Epithelial cell of esophagus (primary cell): ENCODE data around the gene AEBP1.

ENCODE experiments used
- DNase-seq: peaks from one replicate; pipeline ENCODE4 v3.0.0; 2010; ENCODE audit warnings: low read depth
- H3K4me3 ChIP-seq: 2 replicates; pipeline ENCODE4 v1.5.1; 2011; ENCODE audit warnings: mild to moderate bottlenecking, low read length, control low read depth
- TF ChIP-seq, protein P1 (sequence below): IDR thresholded peaks from 2 replicates; pipeline ENCODE4 v1.5.1; 2011; ENCODE audit warnings: low read depth, mild to moderate bottlenecking, low read length, control low read depth, inconsistent platforms; ENCODE audit not compliant: insufficient read depth; ENCODE audit errors: missing control alignments

The AEBP1 gene

DNA sequence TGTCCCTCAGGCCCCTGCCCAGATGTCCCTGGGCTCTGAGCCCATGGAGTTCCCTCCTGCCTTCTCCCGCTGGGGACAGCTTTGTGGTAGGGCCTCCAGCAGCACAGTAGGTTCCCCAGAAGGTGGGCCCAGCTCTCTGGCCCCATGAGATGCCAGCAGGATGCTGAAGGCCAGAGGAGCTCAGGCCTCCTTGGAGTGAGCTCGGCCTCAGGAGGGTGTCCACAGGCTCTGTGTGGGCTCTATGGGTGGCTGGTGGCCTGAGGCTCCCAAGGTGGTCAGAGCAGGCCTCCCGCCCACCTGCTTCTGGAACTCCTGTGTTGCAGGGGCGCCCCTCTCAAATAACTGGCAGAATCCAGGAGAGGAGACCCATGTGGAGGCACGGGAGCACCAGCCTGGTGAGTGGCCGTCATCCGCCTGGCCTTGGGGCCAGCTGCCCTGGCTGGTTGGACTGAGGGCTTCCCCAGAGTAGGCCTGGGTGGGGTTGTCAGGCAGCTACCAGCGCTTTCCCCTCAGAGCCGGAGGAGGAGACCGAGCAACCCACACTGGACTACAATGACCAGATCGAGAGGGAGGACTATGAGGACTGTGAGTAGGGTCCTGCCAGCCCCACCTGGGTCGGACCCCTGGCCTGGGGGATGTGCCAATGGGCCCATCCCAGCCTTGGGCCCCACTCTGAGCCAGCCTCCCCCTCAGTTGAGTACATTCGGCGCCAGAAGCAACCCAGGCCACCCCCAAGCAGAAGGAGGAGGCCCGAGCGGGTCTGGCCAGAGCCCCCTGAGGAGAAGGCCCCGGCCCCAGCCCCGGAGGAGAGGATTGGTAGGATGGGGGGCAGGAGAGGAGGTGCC is 3.2 kb downstream of the AEBP1 start:
- no peak for DNase-seq
- no peak overlapping the region for H3K4me3 ChIP-seq
- TF ChIP-seq, protein P1, sequence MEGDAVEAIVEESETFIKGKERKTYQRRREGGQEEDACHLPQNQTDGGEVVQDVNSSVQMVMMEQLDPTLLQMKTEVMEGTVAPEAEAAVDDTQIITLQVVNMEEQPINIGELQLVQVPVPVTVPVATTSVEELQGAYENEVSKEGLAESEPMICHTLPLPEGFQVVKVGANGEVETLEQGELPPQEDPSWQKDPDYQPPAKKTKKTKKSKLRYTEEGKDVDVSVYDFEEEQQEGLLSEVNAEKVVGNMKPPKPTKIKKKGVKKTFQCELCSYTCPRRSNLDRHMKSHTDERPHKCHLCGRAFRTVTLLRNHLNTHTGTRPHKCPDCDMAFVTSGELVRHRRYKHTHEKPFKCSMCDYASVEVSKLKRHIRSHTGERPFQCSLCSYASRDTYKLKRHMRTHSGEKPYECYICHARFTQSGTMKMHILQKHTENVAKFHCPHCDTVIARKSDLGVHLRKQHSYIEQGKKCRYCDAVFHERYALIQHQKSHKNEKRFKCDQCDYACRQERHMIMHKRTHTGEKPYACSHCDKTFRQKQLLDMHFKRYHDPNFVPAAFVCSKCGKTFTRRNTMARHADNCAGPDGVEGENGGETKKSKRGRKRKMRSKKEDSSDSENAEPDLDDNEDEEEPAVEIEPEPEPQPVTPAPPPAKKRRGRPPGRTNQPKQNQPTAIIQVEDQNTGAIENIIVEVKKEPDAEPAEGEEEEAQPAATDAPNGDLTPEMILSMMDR, result no peak

DNA sequence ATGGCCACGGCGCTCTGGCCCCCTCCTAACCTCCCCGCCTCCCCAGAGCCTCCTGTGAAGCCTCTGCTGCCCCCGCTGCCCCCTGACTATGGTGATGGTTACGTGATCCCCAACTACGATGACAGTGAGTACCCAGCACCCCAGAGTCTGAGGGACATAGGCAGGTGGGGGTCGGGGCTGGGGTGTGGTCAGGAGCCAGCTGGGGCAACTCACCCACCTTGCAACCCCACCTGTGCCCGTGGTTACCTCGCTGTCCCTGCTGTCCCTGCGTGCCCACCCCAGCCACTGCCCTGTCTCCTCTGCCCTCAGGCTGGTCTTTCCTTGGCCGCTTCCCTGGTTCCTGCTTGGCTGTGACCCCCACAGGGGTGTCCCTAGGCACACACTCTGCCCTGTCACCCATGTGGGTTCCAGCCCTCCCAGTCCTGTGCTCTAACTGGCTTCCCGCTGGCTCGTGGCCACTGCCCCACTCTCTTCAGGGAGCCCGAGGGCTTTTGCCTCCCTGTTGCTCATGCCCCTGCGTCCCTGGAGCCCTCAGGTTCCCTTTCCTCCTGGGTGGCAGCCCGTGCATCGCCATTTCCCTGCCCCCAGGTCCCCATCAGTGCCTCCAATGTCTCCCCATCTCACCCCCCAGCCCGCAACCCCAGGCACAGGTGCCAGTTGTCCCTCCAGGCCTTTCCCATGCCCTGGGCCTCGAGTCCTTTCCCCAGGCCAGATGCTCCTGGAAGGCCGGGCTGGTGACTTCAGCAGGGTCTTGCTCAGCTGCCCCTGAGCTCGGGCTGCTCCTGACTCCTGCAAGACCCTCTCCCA is 4.0 kb downstream of the AEBP1 start:
- no peak for DNase-seq
- no peak overlapping the region for H3K4me3 ChIP-seq

DNA sequence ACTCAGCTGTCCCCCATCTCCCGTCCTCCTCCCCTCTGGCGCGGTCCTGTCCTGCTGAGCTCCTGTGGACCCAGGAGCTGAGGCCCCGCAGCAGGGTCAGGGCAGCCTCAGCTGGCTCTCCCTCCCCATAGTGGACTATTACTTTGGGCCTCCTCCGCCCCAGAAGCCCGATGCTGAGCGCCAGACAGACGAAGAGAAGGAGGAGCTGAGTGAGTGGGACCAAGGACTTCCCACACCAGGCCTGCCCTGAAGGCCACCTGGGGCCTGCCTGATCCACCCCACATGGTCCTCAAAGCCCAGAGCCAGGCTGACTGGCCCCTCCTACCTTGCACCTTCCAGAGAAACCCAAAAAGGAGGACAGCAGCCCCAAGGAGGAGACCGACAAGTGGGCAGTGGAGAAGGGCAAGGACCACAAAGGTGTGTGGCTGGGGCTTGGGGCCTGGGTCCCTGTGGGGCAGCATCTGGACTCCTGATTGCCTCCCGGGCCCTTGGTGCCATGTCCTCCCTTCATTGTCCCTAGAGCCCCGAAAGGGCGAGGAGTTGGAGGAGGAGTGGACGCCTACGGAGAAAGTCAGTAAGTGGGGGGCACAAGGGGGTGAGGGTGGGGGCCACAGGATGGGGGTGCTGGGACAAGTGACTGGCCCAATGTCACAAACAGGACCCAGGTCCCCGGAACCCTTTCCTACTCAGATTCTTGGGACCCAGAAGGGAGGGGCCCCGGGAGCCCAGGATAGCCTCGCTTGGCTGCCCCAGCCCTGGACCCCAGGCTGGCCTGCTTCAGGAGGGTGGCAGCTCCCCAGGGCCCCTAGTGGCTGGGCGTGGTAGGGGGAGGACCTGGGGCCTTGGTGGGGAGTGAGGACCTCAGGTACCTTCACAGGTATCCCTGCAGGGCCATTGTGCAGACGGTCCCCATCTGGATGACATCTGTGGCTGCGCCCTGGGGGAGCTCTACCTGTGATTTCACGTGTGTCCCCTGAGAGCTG is 4.9 kb downstream of the AEBP1 start:
- H3K4me3 ChIP-seq, result no peak overlapping the region
- DNase-seq, result no peak
- TF ChIP-seq, protein P1, result no peak

More for the DNA sequence above, 4.0 kb downstream of the AEBP1 start:
- TF ChIP-seq, protein P1, result no peak

DNA sequence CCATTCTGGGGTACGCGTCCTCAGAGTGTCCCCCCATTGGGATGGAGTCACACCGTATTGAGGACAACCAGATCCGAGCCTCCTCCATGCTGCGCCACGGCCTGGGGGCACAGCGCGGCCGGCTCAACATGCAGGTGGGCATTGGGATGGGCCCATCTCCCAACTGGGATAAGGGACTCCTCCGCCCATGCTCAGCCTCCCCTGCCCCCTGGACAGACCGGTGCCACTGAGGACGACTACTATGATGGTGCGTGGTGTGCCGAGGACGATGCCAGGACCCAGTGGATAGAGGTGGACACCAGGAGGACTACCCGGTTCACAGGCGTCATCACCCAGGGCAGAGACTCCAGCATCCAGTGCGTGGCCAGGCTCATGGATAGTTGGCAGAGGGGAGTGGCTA is 5.8 kb downstream of the AEBP1 start:
- no peak overlapping the region for H3K4me3 ChIP-seq
- no peak for DNase-seq
- TF ChIP-seq, protein P1, result no peak

DNA sequence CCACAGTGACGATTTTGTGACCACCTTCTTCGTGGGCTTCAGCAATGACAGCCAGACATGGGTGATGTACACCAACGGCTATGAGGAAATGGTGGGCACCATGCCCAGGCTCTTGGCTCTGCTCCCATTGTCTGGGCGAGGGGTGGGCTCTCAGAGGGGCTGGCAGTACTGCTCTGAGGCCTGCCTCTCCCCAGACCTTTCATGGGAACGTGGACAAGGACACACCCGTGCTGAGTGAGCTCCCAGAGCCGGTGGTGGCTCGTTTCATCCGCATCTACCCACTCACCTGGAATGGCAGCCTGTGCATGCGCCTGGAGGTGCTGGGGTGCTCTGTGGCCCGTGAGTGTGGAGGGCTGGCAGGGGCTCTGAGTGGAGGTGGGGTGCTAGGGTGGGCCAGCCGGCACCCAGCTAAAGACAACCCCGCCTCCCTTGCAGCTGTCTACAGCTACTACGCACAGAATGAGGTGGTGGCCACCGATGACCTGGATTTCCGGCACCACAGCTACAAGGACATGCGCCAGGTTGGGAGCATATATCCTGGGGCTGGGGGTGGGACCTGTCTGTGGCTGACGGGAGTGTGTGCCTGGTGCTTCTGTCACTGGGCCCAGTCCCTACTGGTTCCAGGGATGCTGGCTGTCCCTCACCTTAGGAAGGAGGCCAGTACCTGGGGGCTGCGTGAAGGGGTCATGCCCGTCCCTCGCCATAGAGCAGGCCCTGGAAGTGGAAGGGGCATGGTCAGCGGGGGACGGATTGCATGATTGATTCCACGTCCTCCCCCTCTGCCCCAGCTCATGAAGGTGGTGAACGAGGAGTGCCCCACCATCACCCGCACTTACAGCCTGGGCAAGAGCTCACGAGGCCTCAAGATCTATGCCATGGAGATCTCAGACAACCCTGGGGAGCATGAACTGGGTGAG is 6.8 kb downstream of the AEBP1 start:
- DNase-seq, result no peak
- H3K4me3 ChIP-seq, result no peak overlapping the region
- TF ChIP-seq, protein P1, result no peak
